BLaER1 treated with 17β-estradiol and CSF1 and Interleukin-3, amounts not matched to agents 10 nM and 100 nM (cell line): ENCODE data around the gene CNIH2.

ENCODE experiments used
- H3K27ac ChIP-seq, 11 experiments: shearing (Covaris generic); formaldehyde crosslinking; 2 replicates each; pipeline ENCODE4 v1.8.1; 2022
- H3K27me3 ChIP-seq, 11 experiments: shearing (Covaris generic); formaldehyde crosslinking; 2 replicates each; pipeline ENCODE4 v1.8.1; 2022
- H3K36me3 ChIP-seq, 11 experiments: shearing (Covaris generic); formaldehyde crosslinking; 2 replicates each; pipeline ENCODE4 v1.8.1; 2022
- H3K4me1 ChIP-seq, 10 experiments: shearing (Covaris generic); formaldehyde crosslinking; 2 replicates each; pipeline ENCODE4 v1.8.1; 2022
- H3K4me2 ChIP-seq, 11 experiments: shearing (Covaris generic); formaldehyde crosslinking; 2 replicates each; pipeline ENCODE4 v1.8.1; 2022
- H3K4me3 ChIP-seq, 10 experiments: shearing (Covaris generic); formaldehyde crosslinking; 2 replicates each; pipeline ENCODE4 v1.8.1; 2022
- H3K9ac ChIP-seq, 11 experiments: shearing (Covaris generic); formaldehyde crosslinking; 2 replicates each; pipeline ENCODE4 v1.8.1; 2022
- H3K9me3 ChIP-seq, 11 experiments: shearing (Covaris generic); formaldehyde crosslinking; replicated peaks in 1 of 11; 2 replicates each; pipeline ENCODE4 v1.8.1; 2022
- H4K20me1 ChIP-seq, 11 experiments: shearing (Covaris generic); formaldehyde crosslinking; 2 replicates each; pipeline ENCODE4 v1.8.1; 2022
- Cebpa-rat ChIP-seq, 11 experiments: shearing (Covaris generic); IDR thresholded peaks; 2 replicates each; pipeline ENCODE4 v1.8.1; 2022

Gene CNIH2

GRCh38 chr11:66281776-66282467 is 3.9 kb downstream of the CNIH2 start:
- TF ChIP-seq Cebpa-rat (IDR thresholded peaks at IDR 0.05): no peak
- H3K27me3 ChIP-seq: peaks cover 0 to 20% (median 11%) of the 10 kb centered on the region in 11 experiments; a peak in 13 of 22 replicates
- H3K27ac ChIP-seq: peak overlapping the region in 6 of 11 experiments; percentile 5 to 63 (median 48); a peak in 6 of 22 replicates
- peak overlapping the region in 2 of 11 experiments; percentile 35 to 37; a peak in 2 of 22 replicates for H3K9ac ChIP-seq
- H3K9me3 ChIP-seq: no peaks in the 10 kb centered on the region
- peaks cover 0 to 30% (median 14%) of the 10 kb centered on the region in 11 experiments; a peak in 14 of 22 replicates for H3K36me3 ChIP-seq
- peaks cover 21 to 94% (median 57%) of the 10 kb centered on the region in 11 experiments for H4K20me1 ChIP-seq
- peak overlapping the region in 10 of 11 experiments; percentile 18 to 79 (median 70); a peak in 17 of 22 replicates for H3K4me2 ChIP-seq
- peaks cover 20 to 67% (median 51%) of the 10 kb centered on the region in 10 experiments for H3K4me1 ChIP-seq
- H3K4me3 ChIP-seq: no peak overlapping the region

- Histone ChIP-seq H3K27ac (peak overlapping the region in 3 of 11 experiments; percentile 18 to 49 (median 25); a peak in 3 of 22 replicates), H3K4me1 (peaks cover 20 to 67% (median 51%) of the 10 kb centered on the region in 10 experiments), H3K4me3 (no peak overlapping the region), H3K9me3 (no peaks in the 10 kb centered on the region), H3K36me3 (peaks cover 0 to 30% (median 14%) of the 10 kb centered on the region in 11 experiments; a peak in 14 of 22 replicates), H3K4me2 (peak overlapping the region; percentile 16 to 86 (median 65)), H3K27me3 (peaks cover 0 to 20% (median 11%) of the 10 kb centered on the region in 11 experiments; a peak in 13 of 22 replicates), H4K20me1 (peaks cover 12 to 94% (median 49%) of the 10 kb centered on the region in 11 experiments), H3K9ac (peak overlapping the region in 9 of 11 experiments; percentile 16 to 62 (median 47); a peak in 12 of 22 replicates)
- no peak for TF ChIP-seq Cebpa-rat (IDR thresholded peaks at IDR 0.05)
Observed at GRCh38 chr11:66282468-66283455, 4.8 kb downstream of the CNIH2 start.

- H3K27ac ChIP-seq: no peak overlapping the region
- peak overlapping the region in 4 of 11 experiments; percentile 26 to 62 (median 52); a peak in 4 of 22 replicates for H3K9ac ChIP-seq
- no peak for TF ChIP-seq Cebpa-rat (IDR thresholded peaks at IDR 0.05)
- no peaks in the 10 kb centered on the region for H3K9me3 ChIP-seq
- peaks cover 11 to 91% (median 46%) of the 10 kb centered on the region in 11 experiments; a peak in 20 of 22 replicates for H4K20me1 ChIP-seq
- peak overlapping the region in 6 of 11 experiments; percentile 62 to 86 (median 73); a peak in 8 of 22 replicates for H3K4me2 ChIP-seq
- no peak overlapping the region for H3K4me3 ChIP-seq
- peaks cover 24 to 72% (median 55%) of the 10 kb centered on the region in 10 experiments for H3K4me1 ChIP-seq
- peaks cover 0 to 30% (median 14%) of the 10 kb centered on the region in 11 experiments; a peak in 14 of 22 replicates for H3K36me3 ChIP-seq
- peaks cover 0 to 19% (median 11%) of the 10 kb centered on the region in 11 experiments; a peak in 13 of 22 replicates for H3K27me3 ChIP-seq
Observed at GRCh38 chr11:66283461-66284105, 5.6 kb downstream of the CNIH2 start.

- H3K36me3 ChIP-seq: peaks cover 0 to 30% (median 14%) of the 10 kb centered on the region in 11 experiments; a peak in 14 of 22 replicates
- H3K4me1 ChIP-seq: peaks cover 26 to 65% (median 55%) of the 10 kb centered on the region in 10 experiments
- no peak overlapping the region for H3K4me2 ChIP-seq
- H4K20me1 ChIP-seq: peaks cover 9 to 82% (median 38%) of the 10 kb centered on the region in 11 experiments; a peak in 20 of 22 replicates
- H3K27me3 ChIP-seq: peaks cover 0 to 9% (median 4%) of the 10 kb centered on the region in 11 experiments; a peak in 12 of 22 replicates
- no peak overlapping the region for H3K27ac ChIP-seq
- TF ChIP-seq Cebpa-rat (IDR thresholded peaks at IDR 0.05): no peak
- H3K4me3 ChIP-seq: no peak overlapping the region
- H3K9ac ChIP-seq: peak overlapping the region in 2 of 11 experiments; percentile 11 to 35; a peak in 2 of 22 replicates
- no peaks in the 10 kb centered on the region for H3K9me3 ChIP-seq
Observed at GRCh38 chr11:66284526-66285078, 6.6 kb downstream of the CNIH2 start.

- H3K4me1 ChIP-seq: peaks cover 34 to 65% (median 56%) of the 10 kb centered on the region in 10 experiments
Observed at GRCh38 chr11:66285250-66285947, 7.4 kb downstream of the CNIH2 start.

GRCh38 chr11:66286699-66287098 is 8.7 kb downstream of the CNIH2 start:
- no peak for TF ChIP-seq Cebpa-rat (IDR thresholded peaks at IDR 0.05)
- Histone ChIP-seq H3K9me3 (peaks cover 0 to 5% (median 0%) of the 10 kb centered on the region in 11 experiments; a peak in 1 of 22 replicates), H3K27me3 (peaks cover 14 to 22% (median 18%) of the 10 kb centered on the region in 11 experiments), H3K4me3 (no peak overlapping the region), H3K4me1 (peaks cover 34 to 55% (median 46%) of the 10 kb centered on the region in 10 experiments), H3K27ac (no peak overlapping the region), H4K20me1 (peaks cover 4 to 75% (median 18%) of the 10 kb centered on the region in 11 experiments; a peak in 19 of 22 replicates), H3K9ac (peak overlapping the region in 2 of 11 experiments; percentile 2 to 28; a peak in 3 of 22 replicates), H3K36me3 (peaks cover 0 to 30% (median 14%) of the 10 kb centered on the region in 11 experiments; a peak in 14 of 22 replicates), H3K4me2 (peak overlapping the region in 7 of 11 experiments; percentile 87 to 100 (median 97); a peak in 10 of 22 replicates)

More at GRCh38 chr11:66285250-66285947, 7.4 kb downstream of the CNIH2 start:
- Histone ChIP-seq H3K9me3 (no peaks in the 10 kb centered on the region), H4K20me1 (peaks cover 5 to 81% (median 30%) of the 10 kb centered on the region in 11 experiments; a peak in 19 of 22 replicates), H3K4me2 (no peak overlapping the region), H3K9ac (peak overlapping the region in 3 of 11 experiments; percentile 5 to 42 (median 18); a peak in 3 of 22 replicates), H3K4me3 (no peak overlapping the region), H3K27me3 (peaks cover under 1 to 9% (median 5%) of the 10 kb centered on the region in 11 experiments; a peak in 21 of 22 replicates), H3K36me3 (peaks cover 0 to 30% (median 14%) of the 10 kb centered on the region in 11 experiments; a peak in 14 of 22 replicates), H3K27ac (no peak overlapping the region)
- TF ChIP-seq Cebpa-rat (IDR thresholded peaks at IDR 0.05): no peak
